Cerebellar nuclear complex (tissue), 1 donor: ENCODE results near the gene EMB.
"Not testable (repeated sequence)": the region's sequence is repeated elsewhere in the genome, so short reads cannot be mapped to it uniquely, and the experiment has no call there.

Experiments
- DNase-seq, 2 experiments: peaks; one replicate each; lab custom pipeline; 2025; lab: John Stamatoyannopoulos, UW

The EMB gene

GRCh38 chr5:50440651-50441492 lies at the start of gene EMB:
Gene EMB (minus strand): TSS chr5:50441288. CDS start chr5:50441151, 137 bp downstream.
- no peak for DNase-seq

GRCh38 chr5:50489491-50489890 lies 48.4 kb upstream of the EMB start:
- DNase-seq = not testable (repeated sequence)

- DNase-seq = not testable (repeated sequence)
Observed at GRCh38 chr5:50478790-50479189, 37.7 kb upstream of the EMB start.

- DNase-seq = no peak
Observed at GRCh38 chr5:50476549-50476948, 35.5 kb upstream of the EMB start.

- DNase-seq = not testable (repeated sequence)
Observed at GRCh38 chr5:50465015-50465414, 23.9 kb upstream of the EMB start.

DNA sequence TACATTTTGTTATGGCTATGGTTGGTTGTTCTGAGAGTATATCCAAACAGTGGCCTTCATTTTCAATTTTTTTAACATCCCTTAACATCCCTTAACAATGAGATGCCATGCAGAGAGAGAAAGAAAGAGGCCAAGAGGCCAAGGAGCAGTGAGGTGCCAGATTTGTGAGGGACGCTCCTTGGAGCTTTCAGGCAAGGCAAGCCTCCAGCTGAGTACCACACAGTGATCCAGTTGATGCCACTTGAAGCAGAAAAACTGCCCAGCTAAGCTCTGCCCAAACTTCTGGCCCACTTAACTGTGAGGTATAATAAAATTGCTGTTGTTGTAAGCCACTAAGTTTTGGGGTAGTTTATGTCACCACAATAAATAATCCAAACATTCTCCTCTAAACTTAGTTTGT lies 22.6 kb upstream of the EMB start:
- DNase-seq = no peak

DNA sequence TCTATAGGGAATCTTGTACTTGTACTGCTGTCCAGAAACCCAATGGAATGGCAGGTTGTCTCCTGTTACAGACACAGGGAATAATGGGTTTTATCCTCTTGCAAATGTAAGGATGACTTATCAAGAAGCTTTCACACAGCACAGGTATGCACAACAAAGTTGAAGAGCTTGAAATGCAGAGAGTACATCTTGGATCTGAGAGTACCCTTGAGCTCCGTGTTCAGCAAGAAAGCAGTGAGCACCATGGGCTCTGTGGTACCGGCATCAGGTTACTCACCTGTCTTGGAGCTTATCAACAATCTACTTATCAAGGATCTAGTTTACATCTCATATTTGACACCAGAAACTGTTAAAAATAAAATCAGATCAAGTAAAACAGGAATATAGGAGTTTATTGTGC lies 22.0 kb upstream of the EMB start:
- DNase-seq = no peak

DNA sequence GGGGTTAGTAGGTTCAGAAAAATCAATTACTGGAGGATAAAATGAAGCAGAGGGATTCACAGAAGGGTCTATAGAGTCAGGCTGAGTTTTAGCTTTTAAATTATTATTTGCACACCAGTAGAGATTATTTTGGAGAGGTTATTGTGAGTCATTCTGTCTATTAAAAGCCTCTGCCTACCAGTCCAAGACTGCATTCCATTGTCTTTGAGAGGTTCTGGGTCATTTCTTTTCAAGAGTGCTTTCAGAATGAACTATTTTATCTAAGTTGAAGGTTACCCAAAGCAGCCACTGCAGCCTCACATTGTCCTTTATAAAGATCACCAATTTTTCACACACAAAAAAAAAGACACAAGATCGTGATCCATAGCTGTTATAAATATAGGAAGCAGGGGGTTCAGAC lies 21.5 kb upstream of the EMB start:
- DNase-seq = not testable (repeated sequence)

DNA sequence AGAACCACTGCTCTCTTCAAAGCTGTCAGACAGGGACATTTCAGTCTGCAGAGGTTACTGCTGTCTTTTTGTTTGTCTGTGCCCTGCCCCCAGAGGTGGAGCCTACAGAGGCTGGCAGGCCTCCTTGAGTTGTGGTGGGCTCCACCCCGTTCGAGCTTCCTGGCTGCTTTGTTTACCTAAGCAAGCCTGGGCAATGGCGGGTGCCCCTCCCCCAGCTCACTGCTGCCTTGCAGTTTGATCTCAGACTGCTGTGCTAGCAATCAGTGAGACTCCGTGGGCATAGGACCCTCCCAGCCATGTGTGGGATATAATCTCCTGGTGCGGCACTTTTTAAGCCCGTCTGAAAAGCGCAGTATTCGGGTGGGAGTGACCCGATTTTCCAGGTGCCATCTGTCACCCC lies 17.3 kb upstream of the EMB start:
- not testable (repeated sequence) for DNase-seq

- DNase-seq = not testable (repeated sequence)
Observed at GRCh38 chr5:50449241-50449640, 8.2 kb upstream of the EMB start.

DNA sequence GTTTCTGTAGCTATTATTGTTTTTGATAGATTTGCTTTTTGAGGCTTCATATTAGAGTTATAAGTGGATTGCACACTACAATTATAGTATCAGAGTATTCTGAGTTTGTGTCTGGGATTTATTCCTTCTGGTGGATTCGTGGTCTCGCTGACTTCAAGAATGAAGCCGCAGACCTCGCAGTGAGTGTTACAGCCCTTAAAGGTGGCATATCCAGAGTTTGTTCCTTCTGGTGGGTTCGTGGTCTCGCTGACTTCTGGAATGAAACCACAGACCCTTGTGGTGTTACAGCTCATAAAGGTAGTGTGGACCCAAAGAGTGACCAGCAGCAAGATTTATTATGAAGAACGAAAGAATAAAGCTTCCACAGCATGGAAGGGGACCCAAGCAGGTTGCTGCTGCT lies 6.9 kb upstream of the EMB start:
- no peak for DNase-seq

DNA sequence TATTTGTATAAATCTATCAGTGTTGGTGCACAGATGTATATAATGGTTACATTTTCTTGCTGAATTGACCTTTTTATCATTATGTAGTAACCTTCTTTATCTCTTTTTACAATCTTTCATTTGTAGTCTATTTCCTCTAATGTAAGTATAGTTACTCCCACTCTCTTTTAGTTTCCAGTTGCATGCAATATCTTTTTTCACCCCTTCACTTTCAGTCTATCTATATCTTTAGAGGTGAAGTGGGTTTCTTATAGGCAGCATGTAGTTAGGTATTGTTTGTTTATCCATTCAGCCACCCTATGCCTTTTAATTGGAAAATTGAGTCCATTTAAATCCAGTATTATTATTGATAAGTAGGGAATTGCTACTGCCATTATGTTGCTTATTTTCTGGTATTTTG lies 6.1 kb upstream of the EMB start:
- no peak for DNase-seq

GRCh38 chr5:50445296-50445949 lies 4.3 kb upstream of the EMB start:
- DNase-seq = no peak

- DNase-seq = not testable (repeated sequence)
Observed at GRCh38 chr5:50442559-50443539, 1.8 kb upstream of the EMB start.

DNA sequence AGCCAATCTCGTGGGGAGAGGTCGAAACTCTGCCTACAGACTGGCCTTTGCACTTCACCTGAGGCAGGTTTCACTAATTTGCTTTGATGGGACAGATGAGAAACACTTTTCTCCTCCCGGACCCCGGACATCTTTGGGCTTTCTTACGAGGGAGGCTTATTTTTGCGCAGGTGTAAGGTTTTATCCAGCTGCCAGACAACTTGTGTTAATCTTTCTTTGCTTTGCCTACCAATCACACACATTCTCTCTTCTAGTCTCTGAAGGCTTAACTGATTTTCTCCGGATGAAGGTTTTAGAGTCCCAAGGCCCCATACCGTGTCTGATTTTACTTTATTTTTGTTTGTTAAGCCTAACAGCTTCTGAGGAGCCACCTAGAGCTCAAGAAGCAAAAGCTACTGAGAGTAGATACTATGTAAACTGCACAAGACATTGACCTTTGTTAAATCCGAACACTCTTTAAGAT lies 436 bp upstream of the EMB start:
- no peak for DNase-seq

GRCh38 chr5:50439221-50439620 lies 1.9 kb downstream of the EMB start:
- DNase-seq = no peak

GRCh38 chr5:50438060-50438459 lies 3.0 kb downstream of the EMB start:
- not testable (repeated sequence) for DNase-seq

DNA sequence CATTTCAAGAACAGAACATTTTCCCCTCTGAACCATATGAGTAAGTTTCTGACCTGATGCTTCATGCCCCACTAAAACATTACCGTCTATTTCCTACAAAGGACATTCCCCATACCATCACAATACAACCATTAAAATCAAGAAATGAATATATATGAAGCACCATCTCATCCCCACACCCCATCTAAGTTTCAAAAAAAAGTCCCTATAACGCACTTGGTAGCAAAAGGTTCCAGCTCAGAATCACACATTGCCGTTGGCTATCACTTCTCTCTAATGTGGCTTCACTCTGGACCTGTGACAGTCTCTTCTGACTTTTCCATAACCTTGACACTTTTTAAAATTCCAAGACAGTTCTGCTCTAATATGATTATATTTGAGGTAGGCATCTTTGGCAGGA lies 5.9 kb downstream of the EMB start:
- DNase-seq = no peak

GRCh38 chr5:50431133-50431904 lies 9.8 kb downstream of the EMB start:
- DNase-seq = not testable (repeated sequence)

- DNase-seq = not testable (repeated sequence)
Observed at GRCh38 chr5:50423100-50423799, 17.8 kb downstream of the EMB start.
